Activated T-cell treated with anti-CD3 and anti-CD28 coated beads, Interleukin-2, amount 50 U/mL, for 72 hours (primary cell): ENCODE measurements around the gene ANGPT4. TPM values are rescaled to one million over a fixed set of nuclear protein-coding genes. Genes with fewer than 3 reads are reported as not detected.
A peak's percentile ranks its signal among the peaks of the same experiment; 100 is the strongest.
"Not testable (repeated sequence)": the region's sequence is repeated elsewhere in the genome, so short reads cannot be mapped to it uniquely, and the experiment has no call there.

Experiments used
- ATAC-seq, 2 donors: fragments of 150-1000 bp; cut with Tn5 transposase; replicated peaks in 1 of 2; 2 replicates each; pipeline ENCODE4 v1.10.0; 2021; ENCODE audit warnings: moderate library complexity in 2 of 2, mild to moderate bottlenecking in 1 of 2
- DNase-seq, 2 donors: peaks; one replicate each; pipeline ENCODE4 v3.0.0; 2021 to 2022; ENCODE audit warnings: mixed read lengths in 1 of 2
- H3K27ac Mint-ChIP-seq: one replicate; pipeline ENCODE4 v1.8.0; 2022; ENCODE audit warnings: mild to moderate bottlenecking, moderate library complexity, mixed read lengths
- H3K27me3 Mint-ChIP-seq: one replicate; pipeline ENCODE4 v1.8.0; 2022; ENCODE audit warnings: low read depth, mixed read lengths
- H3K36me3 Mint-ChIP-seq, 2 donors: one replicate each; pipeline ENCODE4 v1.8.0; 2022; ENCODE audit warnings: mixed read lengths in 2 of 2, mild to moderate bottlenecking in 1 of 2; ENCODE audit not compliant: insufficient read depth in 2 of 2
- H3K4me1 Mint-ChIP-seq: one replicate; pipeline ENCODE4 v1.8.0; 2022; ENCODE audit warnings: low read depth, mixed read lengths
- H3K4me3 Mint-ChIP-seq, 2 donors: one replicate each; pipeline ENCODE4 v1.8.0; 2022; ENCODE audit warnings: mild to moderate bottlenecking in 2 of 2, mixed read lengths in 2 of 2, moderate library complexity in 2 of 2
- H3K9me3 Mint-ChIP-seq, 2 donors: one replicate each; pipeline ENCODE4 v1.8.0; 2022; ENCODE audit warnings: mixed read lengths in 2 of 2
- total RNA-seq, 2 donors: library from RNA; stranded (reverse); gene quantifications; one replicate each; pipeline ENCODE4 v1.2.3, GENCODE V29; 2022

The ANGPT4 gene
- total RNA-seq, 2 donors from 2014 or later, result not detected

DNA sequence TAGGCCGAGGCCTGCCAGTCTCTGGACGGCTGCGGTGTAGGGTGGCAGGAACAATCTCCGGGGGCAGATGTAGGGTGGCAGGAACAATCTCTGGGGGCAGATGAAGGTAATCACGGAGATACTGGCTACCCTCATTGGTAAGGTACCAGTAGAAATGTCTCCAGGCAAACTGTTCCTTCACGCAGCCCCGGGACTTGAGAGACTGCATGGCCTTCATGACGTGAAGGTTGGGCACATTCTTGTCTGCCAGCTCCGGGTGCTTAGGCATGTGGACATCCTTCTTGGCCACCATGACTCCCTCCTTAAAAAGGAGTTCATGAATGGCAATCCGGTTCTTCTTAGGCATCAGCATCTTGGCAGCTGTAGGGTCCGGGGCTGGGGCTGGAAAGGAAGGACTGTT lies 76.5 kb downstream of the ANGPT4 start:
- DNase-seq (no peak), ATAC-seq (no peak)
- H3K9me3 Mint-ChIP-seq, result peaks cover 0 to 2% of the 10 kb centered on the region in 2 donors
- peaks cover 50% of the 10 kb centered on the region for H3K4me1 Mint-ChIP-seq
- H3K27me3 Mint-ChIP-seq, result no peaks in the 10 kb centered on the region
- H3K4me3 Mint-ChIP-seq, result no peak overlapping the region
- peaks cover 6 to 8% of the 10 kb centered on the region in 2 donors for H3K36me3 Mint-ChIP-seq
- H3K27ac Mint-ChIP-seq, result no peak overlapping the region

GRCh38 chr20:839015-839414 lies 77.1 kb downstream of the ANGPT4 start:
- peaks cover 49% of the 10 kb centered on the region for H3K4me1 Mint-ChIP-seq
- ATAC-seq, result no peak
- no peak for DNase-seq
- no peak overlapping the region for H3K4me3 Mint-ChIP-seq
- H3K36me3 Mint-ChIP-seq, result peaks cover 6 to 8% of the 10 kb centered on the region in 2 donors
- no peaks in the 10 kb centered on the region for H3K27me3 Mint-ChIP-seq
- peaks cover 0 to 2% of the 10 kb centered on the region in 2 donors for H3K9me3 Mint-ChIP-seq
- no peak overlapping the region for H3K27ac Mint-ChIP-seq

DNA sequence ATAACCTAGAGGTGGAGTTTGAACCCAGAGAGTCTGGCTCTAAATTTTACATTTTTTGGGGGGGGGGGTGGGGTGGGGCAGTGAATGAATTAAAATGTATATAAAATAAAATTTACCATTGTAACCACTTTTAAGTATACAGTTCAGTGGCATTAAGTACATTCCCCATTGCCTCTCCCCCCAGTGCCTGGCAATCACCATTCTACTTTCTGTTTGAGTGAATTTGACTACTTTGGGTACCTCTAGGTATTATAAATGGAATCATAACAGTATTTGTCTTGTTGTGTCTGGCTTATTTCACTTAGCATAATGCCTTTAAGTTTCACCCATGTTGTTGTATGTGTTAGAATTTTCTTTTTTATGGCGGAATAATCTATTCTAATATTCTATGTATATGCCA lies 79.9 kb downstream of the ANGPT4 start:
- Mint-ChIP-seq H3K4me1 (peaks cover 51% of the 10 kb centered on the region), H3K36me3 (peaks cover 6 to 8% of the 10 kb centered on the region in 2 donors), H3K27me3 (no peaks in the 10 kb centered on the region), H3K4me3 (peak overlapping the region; percentile 75 to 88), H3K9me3 (peaks cover 0 to 2% of the 10 kb centered on the region in 2 donors), H3K27ac (peak overlapping the region; percentile 83)
- ATAC-seq, result peak; percentile 35 to 46
- peak; percentile 36 to 37 for DNase-seq

DNA sequence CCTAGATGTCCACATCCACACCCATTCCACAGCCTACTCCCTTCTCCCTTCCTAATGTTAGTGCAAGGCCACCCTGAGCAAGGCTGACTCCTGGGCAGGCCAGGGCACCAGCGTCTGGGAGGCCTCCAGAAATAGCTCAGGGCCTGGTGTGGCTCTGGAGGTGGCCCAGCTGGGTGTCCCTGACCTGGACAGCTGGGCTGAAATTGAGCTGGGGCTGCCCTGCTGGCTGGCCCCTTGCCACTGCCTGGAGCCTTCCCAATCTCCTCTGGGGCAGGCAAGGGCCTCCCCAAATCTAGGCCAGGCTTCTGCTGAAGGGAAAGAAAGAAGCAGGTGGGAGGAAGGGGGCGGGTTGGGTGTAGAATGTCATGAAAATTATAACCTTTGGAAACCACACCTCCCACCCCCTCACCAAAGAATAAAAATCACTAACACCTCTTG lies 80.5 kb downstream of the ANGPT4 start:
- DNase-seq (peak; percentile 29 to 46), ATAC-seq (no peak)
- peak overlapping the region; percentile 21 for H3K27ac Mint-ChIP-seq
- H3K4me1 Mint-ChIP-seq, result peaks cover 49% of the 10 kb centered on the region
- peak overlapping the region; percentile 75 to 81 for H3K4me3 Mint-ChIP-seq
- H3K9me3 Mint-ChIP-seq, result peaks cover 0 to 2% of the 10 kb centered on the region in 2 donors
- peaks cover 6 to 8% of the 10 kb centered on the region in 2 donors for H3K36me3 Mint-ChIP-seq
- no peaks in the 10 kb centered on the region for H3K27me3 Mint-ChIP-seq

GRCh38 chr20:834151-834746 lies 81.9 kb downstream of the ANGPT4 start:
- peak overlapping the region; percentile 76 for H3K27ac Mint-ChIP-seq
- peak overlapping the region; percentile 81 to 89 for H3K4me3 Mint-ChIP-seq
- peaks cover 46% of the 10 kb centered on the region for H3K4me1 Mint-ChIP-seq
- ATAC-seq (no peak), DNase-seq (no peak)
- H3K27me3 Mint-ChIP-seq, result no peaks in the 10 kb centered on the region
- H3K36me3 Mint-ChIP-seq, result peaks cover 6 to 8% of the 10 kb centered on the region in 2 donors
- peaks cover 0 to 2% of the 10 kb centered on the region in 2 donors for H3K9me3 Mint-ChIP-seq

- peak; percentile 96 to 98 for DNase-seq
- Mint-ChIP-seq H3K4me3 (peak within 1 kb of the TSS; percentile 81 to 89), H3K36me3 (peaks cover 6 to 8% of the 10 kb centered on the region in 2 donors)
These were observed 82.5 kb downstream of the ANGPT4 start, which contains the start of gene FAM110A for GRCh38 chr20:833450-834150. Gene FAM110A, plus strand, starts transcription at chr20:833715. Its CDS starts 11,090 bp downstream, at chr20:844805.

DNA sequence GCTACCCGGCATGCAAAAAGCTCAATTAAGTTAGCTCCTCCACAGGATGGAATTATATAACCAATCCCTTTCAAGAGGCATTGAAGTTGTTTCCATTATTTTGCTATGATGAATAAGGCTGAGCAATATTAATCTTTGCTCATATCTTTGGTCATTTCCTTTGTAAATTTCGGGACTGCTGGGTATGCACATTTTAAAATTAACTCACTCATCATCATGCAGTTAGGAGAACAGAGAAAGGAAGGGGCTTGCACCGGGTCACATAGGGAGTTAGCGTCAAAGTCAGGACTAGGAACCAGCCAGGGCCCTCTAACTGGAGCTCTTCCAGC lies 83.0 kb downstream of the ANGPT4 start:
- no peaks in the 10 kb centered on the region for H3K27me3 Mint-ChIP-seq
- peak overlapping the region; percentile 68 for H3K27ac Mint-ChIP-seq
- H3K4me3 Mint-ChIP-seq, result peak overlapping the region; percentile 81 to 89
- H3K4me1 Mint-ChIP-seq, result peaks cover 46% of the 10 kb centered on the region
- DNase-seq (no peak), ATAC-seq (no peak)
- peaks cover 0 to 2% of the 10 kb centered on the region in 2 donors for H3K9me3 Mint-ChIP-seq
- H3K36me3 Mint-ChIP-seq, result peaks cover 6% of the 10 kb centered on the region in 2 donors

More at GRCh38 chr20:833450-834150, 82.5 kb downstream of the ANGPT4 start, which contains the start of gene FAM110A:
- Mint-ChIP-seq H3K4me1 (peaks cover 46% of the 10 kb centered on the region), H3K9me3 (peaks cover 0 to 2% of the 10 kb centered on the region in 2 donors), H3K27ac (peak within 1 kb of the TSS; percentile 76), H3K27me3 (no peaks in the 10 kb centered on the region)
- peak; percentile 90 for ATAC-seq

- peaks cover 38% of the 10 kb centered on the region for H3K4me1 Mint-ChIP-seq
These were observed 84.2 kb downstream of the ANGPT4 start for GRCh38 chr20:831956-832355.

DNA sequence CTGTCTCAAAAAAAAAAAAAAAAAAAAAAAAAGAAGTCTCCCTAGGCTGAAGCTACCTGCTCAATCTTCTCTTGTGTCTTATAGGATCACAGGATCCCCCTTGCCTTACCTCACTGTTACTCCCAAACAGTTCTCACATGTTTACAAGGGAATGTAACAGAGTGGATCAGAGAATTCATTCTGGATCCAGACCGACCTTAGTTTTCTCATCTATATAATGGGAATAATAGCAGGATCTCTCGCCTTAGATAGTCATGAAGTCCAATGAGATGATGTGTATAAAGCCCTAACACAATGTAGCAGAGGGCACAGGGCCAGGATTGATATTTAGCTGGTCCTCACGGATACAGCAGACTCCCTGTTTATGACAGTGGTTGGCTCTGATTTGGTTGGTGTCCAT lies 84.9 kb downstream of the ANGPT4 start:
- ATAC-seq, result no peak
- Mint-ChIP-seq H3K4me3 (no peak overlapping the region), H3K36me3 (no peaks in the 10 kb centered on the region), H3K4me1 (peaks cover 30% of the 10 kb centered on the region), H3K27me3 (no peaks in the 10 kb centered on the region), H3K9me3 (no peaks in the 10 kb centered on the region), H3K27ac (no peak overlapping the region)
- DNase-seq, result no peak

More at GRCh38 chr20:831956-832355, 84.2 kb downstream of the ANGPT4 start:
- Mint-ChIP-seq H3K36me3 (peaks cover 0 to 2% of the 10 kb centered on the region in 2 donors), H3K4me3 (no peak overlapping the region), H3K27ac (no peak overlapping the region), H3K9me3 (no peaks in the 10 kb centered on the region), H3K27me3 (no peaks in the 10 kb centered on the region)
- ATAC-seq, result no peak
- no peak for DNase-seq

DNA sequence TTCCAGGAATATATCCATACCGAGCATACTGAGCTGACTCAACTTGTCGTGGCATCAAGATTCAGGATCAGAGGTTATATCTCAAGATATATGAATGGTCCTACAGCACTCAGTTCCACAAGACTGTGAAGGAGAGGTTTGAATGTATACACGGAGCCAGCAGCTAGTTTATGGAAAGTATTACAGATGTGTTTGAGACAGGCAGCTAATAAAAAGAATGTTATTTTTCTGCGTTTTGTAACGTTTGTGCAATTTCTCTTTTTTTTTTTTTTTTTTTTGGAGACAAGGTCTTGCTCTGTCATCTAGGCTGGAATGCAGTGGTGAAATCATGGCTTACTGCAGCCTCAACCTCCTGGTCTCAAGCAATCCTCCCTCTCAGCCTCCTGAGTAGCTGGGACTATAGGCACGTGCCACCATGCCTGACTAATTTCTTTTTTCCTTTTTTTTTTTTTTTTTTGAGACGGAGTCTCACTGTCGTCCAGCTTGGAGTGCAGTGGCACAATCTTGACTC lies 86.1 kb downstream of the ANGPT4 start:
- no peak for DNase-seq
- no peak overlapping the region for H3K4me3 Mint-ChIP-seq
- H3K27me3 Mint-ChIP-seq, result no peaks in the 10 kb centered on the region
- no peaks in the 10 kb centered on the region for H3K9me3 Mint-ChIP-seq
- H3K4me1 Mint-ChIP-seq, result peaks cover 19% of the 10 kb centered on the region
- H3K36me3 Mint-ChIP-seq, result no peaks in the 10 kb centered on the region
- no peak overlapping the region for H3K27ac Mint-ChIP-seq
- no peak for ATAC-seq

GRCh38 chr20:829551-829950 lies 86.6 kb downstream of the ANGPT4 start:
- H3K36me3 Mint-ChIP-seq, result no peaks in the 10 kb centered on the region
- DNase-seq (no peak), ATAC-seq (no peak)
- H3K9me3 Mint-ChIP-seq, result no peaks in the 10 kb centered on the region
- H3K4me1 Mint-ChIP-seq, result peaks cover 13% of the 10 kb centered on the region
- H3K4me3 Mint-ChIP-seq, result no peak overlapping the region
- H3K27ac Mint-ChIP-seq, result no peak overlapping the region
- H3K27me3 Mint-ChIP-seq, result no peaks in the 10 kb centered on the region

DNA sequence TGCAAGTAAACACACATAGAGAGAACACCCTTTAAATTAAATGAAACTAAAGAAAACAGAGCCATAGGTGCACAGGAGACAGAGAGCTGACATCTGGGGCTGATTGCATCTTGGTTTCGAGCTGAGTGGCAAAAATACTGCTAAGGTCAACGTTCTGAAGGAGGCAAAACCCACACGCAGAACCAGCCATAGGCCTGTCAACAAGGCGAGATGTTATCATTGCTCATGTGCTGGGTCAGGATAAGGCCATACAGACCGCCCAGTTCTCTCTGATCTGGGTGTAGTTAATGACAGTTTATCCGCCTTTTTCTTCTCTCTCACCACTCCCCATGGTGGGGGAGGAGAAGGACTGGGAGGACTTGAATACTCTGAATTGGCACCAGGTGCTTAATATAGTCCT lies 87.1 kb downstream of the ANGPT4 start:
- peaks cover 9% of the 10 kb centered on the region for H3K4me1 Mint-ChIP-seq
- ATAC-seq (no peak), DNase-seq (no peak)
- H3K9me3 Mint-ChIP-seq, result no peaks in the 10 kb centered on the region
- H3K27me3 Mint-ChIP-seq, result no peaks in the 10 kb centered on the region
- H3K36me3 Mint-ChIP-seq, result no peaks in the 10 kb centered on the region
- H3K27ac Mint-ChIP-seq, result no peak overlapping the region
- no peak overlapping the region for H3K4me3 Mint-ChIP-seq

GRCh38 chr20:827981-828380 lies 88.2 kb downstream of the ANGPT4 start:
- ATAC-seq, result not testable (repeated sequence)

More at GRCh38 chr20:827981-828380, 88.2 kb downstream of the ANGPT4 start:
- H3K4me3 Mint-ChIP-seq, H3K27ac Mint-ChIP-seq, H3K4me1 Mint-ChIP-seq, H3K36me3 Mint-ChIP-seq, H3K27me3 Mint-ChIP-seq, DNase-seq, H3K9me3 Mint-ChIP-seq: not testable (repeated sequence)
